ENCODE measurements around the gene NFKBIE. TPM values are rescaled to one million over a fixed set of nuclear protein-coding genes. Genes with fewer than 3 reads are reported as not detected.

Gene NFKBIE
- polyA plus RNA-seq, 1 donor: 4.6 TPM

- DNase-seq (ENCODE audit: low read depth): no peak
Measured at GRCh38 chr6:44297063-44298038, 32.0 kb upstream of the NFKBIE start.

GRCh38 chr6:44294832-44295791 is 29.8 kb upstream of the NFKBIE start:
- no peak for DNase-seq (ENCODE audit: low read depth)

GRCh38 chr6:44292661-44293365 is 27.5 kb upstream of the NFKBIE start:
- DNase-seq (ENCODE audit: low read depth): no peak

GRCh38 chr6:44291841-44292240 is 26.5 kb upstream of the NFKBIE start:
- DNase-seq (ENCODE audit: low read depth): no peak

GRCh38 chr6:44289726-44290260 is 24.4 kb upstream of the NFKBIE start:
- DNase-seq (ENCODE audit: low read depth): no peak

GRCh38 chr6:44286747-44287146 is 21.4 kb upstream of the NFKBIE start:
- DNase-seq (ENCODE audit: low read depth): no peak

- no peak for DNase-seq (ENCODE audit: low read depth)
Measured at GRCh38 chr6:44286285-44286565, 20.9 kb upstream of the NFKBIE start.

- DNase-seq (ENCODE audit: low read depth): no peak
Measured at GRCh38 chr6:44285552-44286284, 20.4 kb upstream of the NFKBIE start.

- no peak for DNase-seq (ENCODE audit: low read depth)
Measured at GRCh38 chr6:44284867-44285266, 19.5 kb upstream of the NFKBIE start.

GRCh38 chr6:44284121-44284520 is 18.8 kb upstream of the NFKBIE start:
- no peak for DNase-seq (ENCODE audit: low read depth)

- no peak for DNase-seq (ENCODE audit: low read depth)
Measured at GRCh38 chr6:44278774-44279697, 13.7 kb upstream of the NFKBIE start.

- DNase-seq (ENCODE audit: low read depth): no peak
Measured at GRCh38 chr6:44278315-44278714, 13.0 kb upstream of the NFKBIE start.

GRCh38 chr6:44277763-44278162 is 12.4 kb upstream of the NFKBIE start:
- DNase-seq (ENCODE audit: low read depth): no peak

GRCh38 chr6:44276667-44277640 is 11.6 kb upstream of the NFKBIE start:
- no peak for DNase-seq (ENCODE audit: low read depth)

GRCh38 chr6:44275749-44276648 is 10.6 kb upstream of the NFKBIE start:
- no peak for DNase-seq (ENCODE audit: low read depth)

- no peak for DNase-seq (ENCODE audit: low read depth)
Measured at GRCh38 chr6:44275271-44275748, 10.0 kb upstream of the NFKBIE start.

GRCh38 chr6:44273617-44274016 is 8.3 kb upstream of the NFKBIE start:
- no peak for DNase-seq (ENCODE audit: low read depth)

All from forelimb muscle (tissue), 1 donor.